Stimulated activated CD8-positive, alpha-beta memory T cell treated with anti-CD3 and anti-CD28 coated beads, Interleukin-4, amount 100 ng/mL, for 24 hours (primary cell): ENCODE measurements around the gene RAB8A.
"Not testable (repeated sequence)": the region's sequence is repeated elsewhere in the genome, so short reads cannot be mapped to it uniquely, and the experiment has no call there.

ENCODE experiments used
- DNase-seq: peaks from one replicate; pipeline ENCODE4 v3.0.0-alpha.2; 2020; ENCODE audit warnings: low read depth

The RAB8A gene

GRCh38 chr19:16078759-16079707, 32.7 kb upstream of the RAB8A start:
- no peak for DNase-seq

- no peak for DNase-seq
These were observed 27.5 kb upstream of the RAB8A start for GRCh38 chr19:16084067-16084685.

- DNase-seq, result no peak
These were observed 26.6 kb upstream of the RAB8A start for GRCh38 chr19:16085115-16085514.

GRCh38 chr19:16087404-16087803, 24.3 kb upstream of the RAB8A start:
- not testable (repeated sequence) for DNase-seq

GRCh38 chr19:16087940-16088339, 23.7 kb upstream of the RAB8A start:
- DNase-seq, result no peak

- no peak for DNase-seq
These were observed 23.2 kb upstream of the RAB8A start for GRCh38 chr19:16088351-16089009.

- DNase-seq, result no peak
These were observed 22.5 kb upstream of the RAB8A start for GRCh38 chr19:16089010-16089846.

GRCh38 chr19:16091546-16092475, 19.9 kb upstream of the RAB8A start:
- DNase-seq, result no peak

- DNase-seq, result no peak
These were observed 17.2 kb upstream of the RAB8A start for GRCh38 chr19:16094360-16095070.

GRCh38 chr19:16095071-16095571, 16.6 kb upstream of the RAB8A start:
- DNase-seq, result no peak

- DNase-seq, result no peak
These were observed 15.3 kb upstream of the RAB8A start for GRCh38 chr19:16096280-16096855.

GRCh38 chr19:16098416-16098768, 13.3 kb upstream of the RAB8A start:
- no peak for DNase-seq

GRCh38 chr19:16098821-16099220, 12.9 kb upstream of the RAB8A start:
- DNase-seq, result no peak

- DNase-seq, result not testable (repeated sequence)
These were observed 12.2 kb upstream of the RAB8A start for GRCh38 chr19:16099314-16099965.

GRCh38 chr19:16100524-16100923, 11.2 kb upstream of the RAB8A start:
- DNase-seq, result no peak

GRCh38 chr19:16104722-16105121, 7.0 kb upstream of the RAB8A start:
- no peak for DNase-seq

GRCh38 chr19:16106121-16106520, 5.6 kb upstream of the RAB8A start:
- DNase-seq, result no peak

- no peak for DNase-seq
These were observed 442 bp downstream of the RAB8A start for GRCh38 chr19:16111909-16112752.
